Colonic mucosa (tissue), 4 donors: ENCODE measurements around the gene MYH9. TPM values are rescaled to one million over a fixed set of nuclear protein-coding genes. Genes with fewer than 3 reads are reported as not detected.
"Not testable (repeated sequence)": the region's sequence is repeated elsewhere in the genome, so short reads cannot be mapped to it uniquely, and the experiment has no call there.

Experiments used
- DNase-seq: peaks from one replicate; pipeline ENCODE4 v3.0.0-alpha.2; 2020
- H3K27ac ChIP-seq: fragments of 200-600 bp; one replicate; pipeline ENCODE4 v1.8.0; 2021
- H3K27me3 ChIP-seq: fragments of 200-600 bp; one replicate; pipeline ENCODE4 v1.8.0; 2021
- H3K36me3 ChIP-seq: fragments of 200-600 bp; one replicate; pipeline ENCODE4 v1.8.0; 2021
- H3K4me1 ChIP-seq: fragments of 200-600 bp; one replicate; pipeline ENCODE4 v1.8.0; 2021; ENCODE audit warnings: mild to moderate bottlenecking
- H3K4me3 ChIP-seq: fragments of 200-600 bp; one replicate; pipeline ENCODE4 v1.8.0; 2021
- H3K9ac ChIP-seq, 2 donors: one replicate each; pipeline ENCODE4 v1.7.0; 2013; ENCODE audit warnings: control low read depth in 2 of 2, low read depth in 2 of 2, low read length in 2 of 2
- H3K9me3 ChIP-seq: fragments of 200-600 bp; one replicate; pipeline ENCODE4 v1.8.0; 2021
- CTCF ChIP-seq: fragments of 200-600 bp; IDR thresholded peaks from one replicate; pipeline ENCODE4 v1.8.0; 2022; ENCODE audit warnings: antibody characterized with exemption, mild to moderate bottlenecking
- intact Hi-C: fragments of 100-400 bp; cut with DNase I; formaldehyde crosslinking; loops from one replicate; pipeline ENCODE4 v1.14.1; 2022
- total RNA-seq, 2 donors: library from RNA; stranded (reverse); fragmentation: NEBNext Ultra II Directional in 1 of 2; extraction: Animal tissue kit (Norgen Biotek cat#: 25700) in 1 of 2; gene quantifications; one replicate each; pipeline ENCODE4 v1.2.1, GENCODE V29; 2021
- donor health status: healthy.
- donor health status: DM: no; HTN: no; CAD: no.
- donor health status: DM: no; HTN: no; CAD: no.

The MYH9 gene
- total RNA-seq, 2 donors from 2014 or later, result 711 to 719 TPM

DNA sequence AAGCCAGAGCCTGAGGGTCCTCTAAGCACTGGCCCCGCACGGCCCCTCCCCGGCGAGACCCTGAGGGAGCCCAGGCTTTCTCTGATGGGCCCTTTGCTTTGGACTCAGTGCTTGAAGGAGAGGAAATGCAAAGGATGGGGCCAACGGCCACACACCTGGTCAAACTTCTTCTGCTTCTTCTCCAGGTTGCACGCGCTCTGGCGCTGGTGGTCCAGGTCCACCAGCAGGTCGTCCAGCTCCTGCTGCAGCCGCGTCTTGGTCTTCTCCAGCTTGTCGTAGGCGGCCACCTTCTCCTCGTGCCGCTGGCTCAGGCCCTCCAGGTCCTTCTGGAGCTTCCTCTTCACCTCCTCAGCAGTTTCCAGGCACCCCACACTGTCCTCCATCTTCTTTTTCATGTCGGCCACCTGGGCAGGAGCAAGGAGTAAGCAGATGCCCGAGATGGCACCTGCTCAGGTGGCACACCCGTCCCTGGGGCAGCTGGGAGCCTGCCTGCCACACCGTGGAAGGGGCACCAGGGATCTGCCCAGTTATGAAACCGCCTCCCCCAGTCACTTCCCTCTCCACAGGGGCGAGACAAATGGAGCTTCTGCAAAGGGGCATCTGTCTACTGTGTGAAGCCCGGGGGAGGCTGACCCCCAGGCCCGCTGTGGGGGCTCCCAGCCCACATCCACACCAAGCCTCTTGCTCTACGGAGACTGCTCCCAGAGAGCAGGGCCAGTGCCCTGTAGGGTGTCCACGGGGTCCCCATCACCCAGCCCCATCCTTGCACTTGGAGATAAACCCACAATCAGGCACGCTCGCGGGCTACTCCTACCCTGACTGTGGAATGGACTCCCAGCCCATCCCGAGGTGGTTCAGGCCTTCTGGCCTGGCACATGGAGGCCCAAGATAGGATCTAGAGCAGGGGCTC, 95.7 kb downstream of the MYH9 start:
- Histone ChIP-seq H3K4me1 (no peaks in the 10 kb centered on the region), H3K27me3 (no peaks in the 10 kb centered on the region), H3K4me3 (no peak overlapping the region), H3K36me3 (peaks cover 72% of the 10 kb centered on the region), H3K9ac (no peak overlapping the region), H3K27ac (no peak overlapping the region), H3K9me3 (no peaks in the 10 kb centered on the region)
- no peak for DNase-seq
- no peak for TF ChIP-seq CTCF
- intact Hi-C loops, result no loop called here

- H3K9ac ChIP-seq, intact Hi-C loops: not testable (repeated sequence)
Observed at GRCh38 chr22:36290391-36291075, 97.2 kb downstream of the MYH9 start.

DNA sequence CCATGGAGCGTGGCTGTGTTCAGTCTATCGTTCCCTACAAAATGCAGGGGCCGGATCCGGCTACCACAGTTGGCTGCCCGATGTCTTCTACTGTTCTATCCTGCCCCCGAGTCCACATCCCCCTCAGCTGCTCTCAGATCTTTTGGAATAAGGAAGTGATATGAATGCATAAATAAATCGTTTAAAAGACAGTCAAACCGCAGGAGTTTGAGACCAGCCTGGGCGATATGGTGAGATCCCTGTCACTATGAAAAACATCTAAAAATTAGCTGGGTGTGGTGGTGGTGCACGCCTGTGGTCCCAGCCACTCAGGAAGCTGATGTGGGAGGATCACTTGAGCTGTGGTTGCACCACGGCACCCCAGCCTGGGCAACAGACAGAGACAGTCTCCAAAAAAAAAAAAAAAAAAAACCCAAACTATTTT, 97.8 kb downstream of the MYH9 start:
- intact Hi-C loops, result loop anchor here (5.0 kb wide), 1 partner anchor 53 kb away; the partner anchor contains the start of gene APOL2
- H3K27ac ChIP-seq, result not testable (repeated sequence)

More at GRCh38 chr22:36290391-36291075, 97.2 kb downstream of the MYH9 start:
- not testable (repeated sequence) for H3K4me3 ChIP-seq, H3K27ac ChIP-seq, H3K4me1 ChIP-seq, H3K27me3 ChIP-seq, DNase-seq, H3K9me3 ChIP-seq
- peaks cover 74% of the 10 kb centered on the region for H3K36me3 ChIP-seq

DNA sequence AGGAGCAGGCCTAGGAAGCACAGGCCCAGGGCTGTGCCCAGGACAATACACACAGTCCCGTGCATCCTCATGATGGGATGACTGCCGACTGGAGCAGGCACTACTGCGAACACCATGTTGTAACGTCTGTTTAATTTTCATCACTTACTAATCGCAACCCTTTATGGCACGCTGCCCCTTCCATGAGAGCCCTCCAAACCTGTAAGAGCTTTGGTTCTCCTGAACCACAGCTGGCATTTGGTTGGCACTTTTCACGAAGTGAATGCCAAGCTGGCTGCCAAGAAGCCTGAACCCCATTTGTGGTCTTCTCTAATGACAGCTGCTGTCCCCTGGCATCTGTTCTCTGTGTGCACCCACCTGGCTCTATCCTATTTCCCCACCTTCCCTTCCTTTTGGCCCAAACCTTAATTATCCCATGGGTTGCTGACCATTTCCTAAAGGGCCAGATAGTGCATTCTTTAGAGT, 98.3 kb downstream of the MYH9 start:
- H3K4me1 ChIP-seq, result no peaks in the 10 kb centered on the region
- DNase-seq, result no peak
- H3K9me3 ChIP-seq, result no peaks in the 10 kb centered on the region
- peaks cover 74% of the 10 kb centered on the region for H3K36me3 ChIP-seq
- H3K9ac ChIP-seq, result no peak overlapping the region
- TF ChIP-seq CTCF, result no peak
- H3K4me3 ChIP-seq, result no peak overlapping the region
- intact Hi-C loops, result loop anchor here (5.0 kb wide), 1 partner anchor 52 kb away; the partner anchor contains the start of gene APOL2
- H3K27ac ChIP-seq, result no peak overlapping the region
- no peaks in the 10 kb centered on the region for H3K27me3 ChIP-seq

More for the DNA sequence above, 97.8 kb downstream of the MYH9 start:
- not testable (repeated sequence) for H3K9me3 ChIP-seq, H3K27me3 ChIP-seq, H3K4me3 ChIP-seq, DNase-seq, H3K9ac ChIP-seq, H3K4me1 ChIP-seq
- peaks cover 74% of the 10 kb centered on the region for H3K36me3 ChIP-seq

DNA sequence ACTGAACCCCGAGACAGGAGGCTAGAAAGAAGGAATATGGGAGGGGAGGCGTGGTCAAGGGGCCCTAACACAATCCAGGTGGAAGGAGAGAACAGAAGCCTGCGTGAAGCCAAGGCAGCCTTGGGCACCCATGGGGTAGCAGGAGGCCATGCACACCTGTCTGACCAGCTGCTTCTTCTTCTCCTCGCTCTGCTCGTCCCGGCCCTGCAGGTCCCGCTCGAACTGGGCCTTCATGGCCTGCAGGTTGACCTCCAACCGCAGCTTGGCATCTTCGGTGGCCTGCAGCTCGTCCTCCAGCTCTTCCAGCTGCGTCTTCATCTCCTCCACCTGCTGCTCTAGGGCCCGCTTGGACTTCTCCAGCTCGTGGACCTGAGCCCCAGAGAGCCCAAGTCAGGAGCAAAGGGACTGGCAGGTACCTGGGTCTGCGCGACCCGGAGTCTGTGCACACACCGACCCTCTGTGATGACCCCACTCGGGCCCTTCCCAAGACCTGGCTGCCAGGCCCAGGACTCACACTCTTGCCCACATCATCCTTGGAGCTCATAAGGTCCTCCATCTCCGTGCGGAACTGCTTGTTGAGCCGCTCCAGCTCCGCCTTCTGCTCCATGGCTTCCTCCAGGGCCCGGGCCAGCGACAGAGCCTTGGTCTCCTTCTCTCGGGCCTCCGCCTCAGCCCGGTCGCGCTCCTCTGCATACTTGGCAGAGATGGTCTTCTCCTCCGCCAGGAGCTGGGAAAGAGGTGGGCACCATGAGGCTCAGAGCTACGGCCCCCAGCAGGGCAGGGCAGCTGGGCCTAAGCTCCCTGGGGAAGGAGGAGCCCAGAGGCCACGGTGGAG, 99.0 kb downstream of the MYH9 start:
- no peaks in the 10 kb centered on the region for H3K4me1 ChIP-seq
- H3K9ac ChIP-seq, result no peak overlapping the region
- intact Hi-C loops, result loop anchor here (5.0 kb wide), 1 partner anchor 51 kb away; the partner anchor contains the start of gene APOL2
- DNase-seq, result no peak
- no peaks in the 10 kb centered on the region for H3K9me3 ChIP-seq
- H3K27me3 ChIP-seq, result no peaks in the 10 kb centered on the region
- H3K27ac ChIP-seq, result no peak overlapping the region
- peaks cover 72% of the 10 kb centered on the region for H3K36me3 ChIP-seq
- no peak overlapping the region for H3K4me3 ChIP-seq
- no peak for TF ChIP-seq CTCF
